ENCODE measurements around the gene S1PR4. TPM values are rescaled to one million over a fixed set of nuclear protein-coding genes. Genes with fewer than 3 reads are reported as not detected.

S1PR4 gene, protein sequence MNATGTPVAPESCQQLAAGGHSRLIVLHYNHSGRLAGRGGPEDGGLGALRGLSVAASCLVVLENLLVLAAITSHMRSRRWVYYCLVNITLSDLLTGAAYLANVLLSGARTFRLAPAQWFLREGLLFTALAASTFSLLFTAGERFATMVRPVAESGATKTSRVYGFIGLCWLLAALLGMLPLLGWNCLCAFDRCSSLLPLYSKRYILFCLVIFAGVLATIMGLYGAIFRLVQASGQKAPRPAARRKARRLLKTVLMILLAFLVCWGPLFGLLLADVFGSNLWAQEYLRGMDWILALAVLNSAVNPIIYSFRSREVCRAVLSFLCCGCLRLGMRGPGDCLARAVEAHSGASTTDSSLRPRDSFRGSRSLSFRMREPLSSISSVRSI
- total RNA-seq (2021) (0.27 to 0.37 TPM (median 0.28 TPM) in 3 replicates), Bru-seq, nascent RNA (not detected)
- long read RNA-seq, experiment 1, result 0 reads
- long read RNA-seq, experiment 2, result 0 reads
- long read RNA-seq, experiment 3, result 0 reads

DNA sequence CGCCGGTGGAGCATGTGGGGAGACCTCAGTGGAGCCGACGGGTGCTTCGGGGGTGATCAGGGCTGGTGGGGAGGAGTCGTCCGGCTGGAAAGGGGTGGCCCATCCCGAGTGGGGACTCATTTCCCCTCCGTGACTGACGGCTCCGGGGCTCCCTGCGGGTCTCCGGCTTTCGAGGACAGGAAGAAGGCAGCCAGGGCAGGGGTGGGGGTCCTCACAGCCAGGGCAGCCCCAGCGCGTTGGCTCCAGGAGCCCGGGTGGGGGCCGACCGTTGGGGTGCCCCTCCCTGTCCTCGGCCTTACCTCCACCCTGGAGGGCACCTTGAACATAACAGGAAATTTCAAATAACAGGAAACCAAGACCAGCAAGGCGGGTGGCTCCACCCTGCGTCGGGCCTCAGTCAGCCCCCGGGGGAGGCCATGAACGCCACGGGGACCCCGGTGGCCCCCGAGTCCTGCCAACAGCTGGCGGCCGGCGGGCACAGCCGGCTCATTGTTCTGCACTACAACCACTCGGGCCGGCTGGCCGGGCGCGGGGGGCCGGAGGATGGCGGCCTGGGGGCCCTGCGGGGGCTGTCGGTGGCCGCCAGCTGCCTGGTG is at the start of gene S1PR4:
Gene S1PR4, plus strand, starts transcription at position 393 of the 596 bp plus-strand sequence. Its CDS starts 24 bp downstream, at position 417.
- POLR2A ChIA-PET, result no interaction called here
- H3K4me1 Mint-ChIP-seq, result no peaks in the 10 kb centered on the region
- TF ChIP-seq, protein P1, sequence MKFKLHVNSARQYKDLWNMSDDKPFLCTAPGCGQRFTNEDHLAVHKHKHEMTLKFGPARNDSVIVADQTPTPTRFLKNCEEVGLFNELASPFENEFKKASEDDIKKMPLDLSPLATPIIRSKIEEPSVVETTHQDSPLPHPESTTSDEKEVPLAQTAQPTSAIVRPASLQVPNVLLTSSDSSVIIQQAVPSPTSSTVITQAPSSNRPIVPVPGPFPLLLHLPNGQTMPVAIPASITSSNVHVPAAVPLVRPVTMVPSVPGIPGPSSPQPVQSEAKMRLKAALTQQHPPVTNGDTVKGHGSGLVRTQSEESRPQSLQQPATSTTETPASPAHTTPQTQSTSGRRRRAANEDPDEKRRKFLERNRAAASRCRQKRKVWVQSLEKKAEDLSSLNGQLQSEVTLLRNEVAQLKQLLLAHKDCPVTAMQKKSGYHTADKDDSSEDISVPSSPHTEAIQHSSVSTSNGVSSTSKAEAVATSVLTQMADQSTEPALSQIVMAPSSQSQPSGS (CRISPR knock-in tag; IDR thresholded peaks at IDR 0.05; ENCODE audit: borderline replicate concordance, low read depth), result no peak
- no peak for TF ChIP-seq ZNF121 (CRISPR knock-in tag; IDR thresholded peaks at IDR 0.05)
- TF ChIP-seq TCF7 (CRISPR knock-in tag; IDR thresholded peaks at IDR 0.05; ENCODE audit: low read depth), result no peak
- no peak for TF ChIP-seq RORB (CRISPR knock-in tag; IDR thresholded peaks at IDR 0.05)
- TF ChIP-seq PRRX2 (CRISPR knock-in tag; IDR thresholded peaks at IDR 0.05), result no peak
- no peak for TF ChIP-seq SOX15 (CRISPR knock-in tag; IDR thresholded peaks at IDR 0.05)
- TF ChIP-seq NFYB (CRISPR knock-in tag; conservative IDR thresholded peaks at IDR 0.05; ENCODE audit: low read depth), result no peak
- TF ChIP-seq FOXP1 (CRISPR knock-in tag; IDR thresholded peaks at IDR 0.05; ENCODE audit: borderline replicate concordance), result no peak
- no peak for TF ChIP-seq ZNF423 (CRISPR knock-in tag; IDR thresholded peaks at IDR 0.05)
- no peak for TF ChIP-seq SMAD3 (CRISPR knock-in tag; IDR thresholded peaks at IDR 0.05; ENCODE audit: borderline replicate concordance)
- no peak for TF ChIP-seq ESRRA (CRISPR knock-in tag; IDR thresholded peaks at IDR 0.05; ENCODE audit: borderline replicate concordance)
- TF ChIP-seq ZNF219 (CRISPR knock-in tag; IDR thresholded peaks at IDR 0.05; ENCODE audit: borderline replicate concordance), result no peak
- ATAC-seq (no peak; the same call in 1 of the 2 replicates), DNase-seq (ENCODE audit: low spot score) (no peak)
- H3K4me3 Mint-ChIP-seq, result no peak within 1 kb of the TSS
- no peaks in the 10 kb centered on the region for H3K36me3 Mint-ChIP-seq
- CTCF ChIA-PET, result no interaction called here
- H3K9me3 Mint-ChIP-seq, result no peaks in the 10 kb centered on the region
- no peak within 1 kb of the TSS for H3K27ac Mint-ChIP-seq
- H3K27me3 Mint-ChIP-seq (ENCODE audit: low read depth), result no peaks in the 10 kb centered on the region

DNA sequence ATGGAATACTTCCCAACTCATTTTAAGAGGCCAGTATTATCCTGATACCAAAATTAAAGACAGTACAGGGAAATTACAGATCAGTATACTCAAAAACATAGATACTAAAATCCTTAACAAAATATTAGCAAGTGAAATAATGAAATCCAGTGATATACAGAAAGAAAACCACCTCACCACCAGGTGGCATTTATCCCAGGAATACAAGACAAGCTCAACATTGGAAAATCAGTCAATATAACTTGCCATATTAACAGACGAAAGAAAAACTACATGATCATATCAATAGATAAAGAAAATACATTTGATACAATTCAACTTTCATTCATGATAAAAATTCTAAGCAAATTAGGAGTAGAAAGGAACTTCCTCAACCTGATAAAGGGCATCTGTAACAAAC is 49.5 kb upstream of the S1PR4 start:
- no peak for ATAC-seq
- Mint-ChIP-seq H3K27me3 (ENCODE audit: low read depth) (no peaks in the 10 kb centered on the region; the same call in 1 of the 2 replicates), H3K4me3 (no peak overlapping the region), H3K27ac (no peak overlapping the region), H3K4me1 (peaks cover 9% of the 10 kb centered on the region), H3K36me3 (no peaks in the 10 kb centered on the region), H3K9me3 (no peaks in the 10 kb centered on the region)
- ChIA-PET POLR2A (no interaction called here), CTCF (interaction anchor here (0.5 to 6.4 kb wide), 60 partner anchors 9 to 1303 kb away, joined by 3 to 84 read pairs (median 5); partner anchors contain the start of genes NCLN, ZNF555 and ZNF57)
- DNase-seq (ENCODE audit: low spot score), result no peak
- TF ChIP-seq GABPB1 (CRISPR knock-in tag; IDR thresholded peaks at IDR 0.05) (no peak), TCF7 (CRISPR knock-in tag; IDR thresholded peaks at IDR 0.05; ENCODE audit: low read depth) (no peak), ETV6 (CRISPR knock-in tag; IDR thresholded peaks at IDR 0.05) (no peak), RORB (CRISPR knock-in tag; IDR thresholded peaks at IDR 0.05) (no peak), SMAD3 (CRISPR knock-in tag; IDR thresholded peaks at IDR 0.05; ENCODE audit: borderline replicate concordance) (no peak), PRRX2 (CRISPR knock-in tag; IDR thresholded peaks at IDR 0.05) (no peak), FOXK1 (CRISPR knock-in tag; IDR thresholded peaks at IDR 0.05) (no peak), ZNF317 (CRISPR knock-in tag; IDR thresholded peaks at IDR 0.05; ENCODE audit: borderline replicate concordance, low read depth) (no peak), FOXJ3 (CRISPR knock-in tag; IDR thresholded peaks at IDR 0.05; ENCODE audit: borderline replicate concordance) (no peak)
- TF ChIP-seq, protein P2, sequence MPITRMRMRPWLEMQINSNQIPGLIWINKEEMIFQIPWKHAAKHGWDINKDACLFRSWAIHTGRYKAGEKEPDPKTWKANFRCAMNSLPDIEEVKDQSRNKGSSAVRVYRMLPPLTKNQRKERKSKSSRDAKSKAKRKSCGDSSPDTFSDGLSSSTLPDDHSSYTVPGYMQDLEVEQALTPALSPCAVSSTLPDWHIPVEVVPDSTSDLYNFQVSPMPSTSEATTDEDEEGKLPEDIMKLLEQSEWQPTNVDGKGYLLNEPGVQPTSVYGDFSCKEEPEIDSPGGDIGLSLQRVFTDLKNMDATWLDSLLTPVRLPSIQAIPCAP (CRISPR knock-in tag; IDR thresholded peaks at IDR 0.05), result no peak
- TF ChIP-seq, protein P3, sequence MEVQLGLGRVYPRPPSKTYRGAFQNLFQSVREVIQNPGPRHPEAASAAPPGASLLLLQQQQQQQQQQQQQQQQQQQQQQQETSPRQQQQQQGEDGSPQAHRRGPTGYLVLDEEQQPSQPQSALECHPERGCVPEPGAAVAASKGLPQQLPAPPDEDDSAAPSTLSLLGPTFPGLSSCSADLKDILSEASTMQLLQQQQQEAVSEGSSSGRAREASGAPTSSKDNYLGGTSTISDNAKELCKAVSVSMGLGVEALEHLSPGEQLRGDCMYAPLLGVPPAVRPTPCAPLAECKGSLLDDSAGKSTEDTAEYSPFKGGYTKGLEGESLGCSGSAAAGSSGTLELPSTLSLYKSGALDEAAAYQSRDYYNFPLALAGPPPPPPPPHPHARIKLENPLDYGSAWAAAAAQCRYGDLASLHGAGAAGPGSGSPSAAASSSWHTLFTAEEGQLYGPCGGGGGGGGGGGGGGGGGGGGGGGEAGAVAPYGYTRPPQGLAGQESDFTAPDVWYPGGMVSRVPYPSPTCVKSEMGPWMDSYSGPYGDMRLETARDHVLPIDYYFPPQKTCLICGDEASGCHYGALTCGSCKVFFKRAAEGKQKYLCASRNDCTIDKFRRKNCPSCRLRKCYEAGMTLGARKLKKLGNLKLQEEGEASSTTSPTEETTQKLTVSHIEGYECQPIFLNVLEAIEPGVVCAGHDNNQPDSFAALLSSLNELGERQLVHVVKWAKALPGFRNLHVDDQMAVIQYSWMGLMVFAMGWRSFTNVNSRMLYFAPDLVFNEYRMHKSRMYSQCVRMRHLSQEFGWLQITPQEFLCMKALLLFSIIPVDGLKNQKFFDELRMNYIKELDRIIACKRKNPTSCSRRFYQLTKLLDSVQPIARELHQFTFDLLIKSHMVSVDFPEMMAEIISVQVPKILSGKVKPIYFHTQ (CRISPR knock-in tag; IDR thresholded peaks at IDR 0.05), result no peak
- TF ChIP-seq, protein P4, sequence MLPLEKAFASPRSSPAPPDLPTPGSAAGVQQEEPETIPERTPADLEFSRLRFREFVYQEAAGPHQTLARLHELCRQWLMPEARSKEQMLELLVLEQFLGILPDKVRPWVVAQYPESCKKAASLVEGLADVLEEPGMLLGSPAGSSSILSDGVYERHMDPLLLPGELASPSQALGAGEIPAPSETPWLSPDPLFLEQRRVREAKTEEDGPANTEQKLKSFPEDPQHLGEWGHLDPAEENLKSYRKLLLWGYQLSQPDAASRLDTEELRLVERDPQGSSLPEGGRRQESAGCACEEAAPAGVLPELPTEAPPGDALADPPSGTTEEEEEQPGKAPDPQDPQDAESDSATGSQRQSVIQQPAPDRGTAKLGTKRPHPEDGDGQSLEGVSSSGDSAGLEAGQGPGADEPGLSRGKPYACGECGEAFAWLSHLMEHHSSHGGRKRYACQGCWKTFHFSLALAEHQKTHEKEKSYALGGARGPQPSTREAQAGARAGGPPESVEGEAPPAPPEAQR (CRISPR knock-in tag; IDR thresholded peaks at IDR 0.05), result no peak
- TF ChIP-seq, protein P5, sequence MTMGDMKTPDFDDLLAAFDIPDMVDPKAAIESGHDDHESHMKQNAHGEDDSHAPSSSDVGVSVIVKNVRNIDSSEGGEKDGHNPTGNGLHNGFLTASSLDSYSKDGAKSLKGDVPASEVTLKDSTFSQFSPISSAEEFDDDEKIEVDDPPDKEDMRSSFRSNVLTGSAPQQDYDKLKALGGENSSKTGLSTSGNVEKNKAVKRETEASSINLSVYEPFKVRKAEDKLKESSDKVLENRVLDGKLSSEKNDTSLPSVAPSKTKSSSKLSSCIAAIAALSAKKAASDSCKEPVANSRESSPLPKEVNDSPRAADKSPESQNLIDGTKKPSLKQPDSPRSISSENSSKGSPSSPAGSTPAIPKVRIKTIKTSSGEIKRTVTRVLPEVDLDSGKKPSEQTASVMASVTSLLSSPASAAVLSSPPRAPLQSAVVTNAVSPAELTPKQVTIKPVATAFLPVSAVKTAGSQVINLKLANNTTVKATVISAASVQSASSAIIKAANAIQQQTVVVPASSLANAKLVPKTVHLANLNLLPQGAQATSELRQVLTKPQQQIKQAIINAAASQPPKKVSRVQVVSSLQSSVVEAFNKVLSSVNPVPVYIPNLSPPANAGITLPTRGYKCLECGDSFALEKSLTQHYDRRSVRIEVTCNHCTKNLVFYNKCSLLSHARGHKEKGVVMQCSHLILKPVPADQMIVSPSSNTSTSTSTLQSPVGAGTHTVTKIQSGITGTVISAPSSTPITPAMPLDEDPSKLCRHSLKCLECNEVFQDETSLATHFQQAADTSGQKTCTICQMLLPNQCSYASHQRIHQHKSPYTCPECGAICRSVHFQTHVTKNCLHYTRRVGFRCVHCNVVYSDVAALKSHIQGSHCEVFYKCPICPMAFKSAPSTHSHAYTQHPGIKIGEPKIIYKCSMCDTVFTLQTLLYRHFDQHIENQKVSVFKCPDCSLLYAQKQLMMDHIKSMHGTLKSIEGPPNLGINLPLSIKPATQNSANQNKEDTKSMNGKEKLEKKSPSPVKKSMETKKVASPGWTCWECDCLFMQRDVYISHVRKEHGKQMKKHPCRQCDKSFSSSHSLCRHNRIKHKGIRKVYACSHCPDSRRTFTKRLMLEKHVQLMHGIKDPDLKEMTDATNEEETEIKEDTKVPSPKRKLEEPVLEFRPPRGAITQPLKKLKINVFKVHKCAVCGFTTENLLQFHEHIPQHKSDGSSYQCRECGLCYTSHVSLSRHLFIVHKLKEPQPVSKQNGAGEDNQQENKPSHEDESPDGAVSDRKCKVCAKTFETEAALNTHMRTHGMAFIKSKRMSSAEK (CRISPR knock-in tag; IDR thresholded peaks at IDR 0.05; ENCODE audit: borderline replicate concordance), result no peak
- TF ChIP-seq, protein P6, sequence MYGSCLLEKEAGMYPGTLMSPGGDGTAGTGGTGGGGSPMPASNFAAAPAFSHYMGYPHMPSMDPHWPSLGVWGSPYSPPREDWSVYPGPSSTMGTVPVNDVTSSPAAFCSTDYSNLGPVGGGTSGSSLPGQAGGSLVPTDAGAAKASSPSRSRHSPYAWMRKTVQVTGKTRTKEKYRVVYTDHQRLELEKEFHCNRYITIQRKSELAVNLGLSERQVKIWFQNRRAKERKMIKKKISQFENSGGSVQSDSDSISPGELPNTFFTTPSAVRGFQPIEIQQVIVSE (CRISPR knock-in tag; IDR thresholded peaks at IDR 0.05; ENCODE audit: borderline replicate concordance), result no peak
